Pancreas (tissue), 10 donors: ENCODE data around the gene USP6. TPM values are rescaled to one million over a fixed set of nuclear protein-coding genes. Genes with fewer than 3 reads are reported as not detected.
"Not testable (repeated sequence)": the region's sequence is repeated elsewhere in the genome, so short reads cannot be mapped to it uniquely, and the experiment has no call there.

Source experiments
- ATAC-seq, 4 donors: fragments of 200-7000 bp; cut with Tn5 transposase; one replicate each; pipeline versions ENCODE4 v1.8.0 to v1.9.1; 2020; ENCODE audit warnings: mild to moderate bottlenecking in 4 of 4, moderate library complexity in 4 of 4
- DNase-seq, 6 donors: peaks; one replicate each; pipeline ENCODE4 v3.0.0-alpha.2; 2020
- FAIRE-seq: peaks from 2 replicates; lab custom pipeline; 2012; peaks lifted over from hg19 to GRCh38; lab: Jason Lieb, UNC
- H3K27ac ChIP-seq, 4 donors: fragments of 200-600 bp; sonication (generic); 1 replicate in 3 of 4; 2 replicates in 1 of 4; pipeline versions ENCODE4 v1.5.0 to v1.8.0; 2020
- H3K27me3 ChIP-seq, 4 donors: fragments of 200-600 bp; one replicate each; pipeline ENCODE4 v1.8.0; 2021
- H3K36me3 ChIP-seq, 3 donors: fragments of 200-600 bp; sonication (generic) in 1 of 3; one replicate each; pipeline versions ENCODE4 v1.5.0 to v1.8.0; 2020 to 2021
- H3K4me1 ChIP-seq, 3 donors: fragments of 200-600 bp; one replicate each; pipeline ENCODE4 v1.8.0; 2021
- H3K4me3 ChIP-seq, 4 donors: fragments of 200-600 bp; sonication (generic) in 2 of 4; one replicate each; pipeline versions ENCODE4 v1.5.0 to v1.8.0; 2020 to 2021
- H3K9me3 ChIP-seq, 4 donors: fragments of 200-600 bp; one replicate each; pipeline ENCODE4 v1.8.0; 2021
- whole genome bisulfite sequencing, 2 donors: extraction: QIAGEN DNeasy Blood & Tissue Kit; methylation state at CpG; one replicate each; pipeline ENCODE4 v1.1.7; 2013; 5-methylcytosine and 5-hydroxymethylcytosine counted together
- intact Hi-C, 3 donors: fragments of 100-400 bp; cut with DNase I; formaldehyde crosslinking; loops; one replicate each; pipeline versions ENCODE4 v1.11.1 to v1.14.2; 2022
- polyA plus RNA-seq, 2 donors: library from polyadenylated mRNA; stranded (reverse); fragments of 200-250 nt; gene quantifications; one replicate each; pipeline ENCODE4 v1.2.3, GENCODE V29; 2013
- total RNA-seq, 6 donors: library from RNA; stranded (reverse); fragmentation: NEBNext Ultra II Directional in 4 of 6; extraction: Animal tissue kit (Norgen Biotek cat#: 25700) in 4 of 6; gene quantifications; one replicate each; pipeline versions ENCODE4 v1.2.1 to v1.2.4, GENCODE V29; 2021 to 2023
- TF ChIP-seq, protein P1 (sequence below), 4 donors: fragments of 200-600 bp; sonication (generic) in 3 of 4; IDR thresholded peaks; one replicate each; pipeline versions ENCODE4 v1.5.0 to v1.8.0; 2021; ENCODE audit warnings: antibody characterized with exemption in 4 of 4
- donor health status: healthy with polysubstance abuse.
- donor health status: DM: no; HTN: no; CAD: no; lungs with moderate emphysema.
- donor health status: DM: no; HTN: no; CAD: no.
- donor health status: control.
- donor health status: control.
- donor health status: Bipolar disorder and iron deficiency.
- donor health status: DM: yes; HTN: yes; CAD: no.
- donor health status: DM: no; HTN: no; CAD: no.
- donor health status: DM: no; HTN: no; CAD: no.
- donor health status: DM: yes; HTN: yes; CAD: no.

USP6 gene
- total and polyA plus RNA-seq, 8 donors, result 0.03 to 0.09 (median 0.05) TPM

DNA sequence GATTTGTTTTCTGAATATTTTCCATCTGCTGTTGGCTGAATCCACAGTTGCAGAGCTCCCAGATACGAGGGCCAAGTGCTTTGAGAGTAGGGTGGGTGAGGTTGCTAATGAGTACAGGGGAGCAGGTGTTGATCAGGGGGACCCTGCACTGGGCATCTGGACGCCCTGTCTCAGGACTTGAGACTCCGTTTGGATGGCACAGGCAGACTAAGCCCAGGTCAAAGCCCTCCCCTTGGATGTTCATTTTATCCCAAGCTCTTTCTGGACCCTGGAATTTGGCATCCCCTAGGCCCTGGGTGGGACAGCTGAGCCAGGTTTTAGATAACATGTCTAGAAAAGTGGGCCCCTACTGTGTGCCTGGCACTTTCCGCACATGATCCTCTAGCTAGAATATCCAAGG lies 12.1 kb downstream of the USP6 start:
- FAIRE-seq (no peak), ATAC-seq (no peak), DNase-seq (peak in 1 of 6 donors; percentile 9)
- Histone ChIP-seq H3K4me1 (no peaks in the 10 kb centered on the region), H3K9me3 (no peaks in the 10 kb centered on the region), H3K27me3 (no peaks in the 10 kb centered on the region), H3K4me3 (no peak overlapping the region), H3K36me3 (no peaks in the 10 kb centered on the region), H3K27ac (no peak overlapping the region)
- TF ChIP-seq, protein P1, sequence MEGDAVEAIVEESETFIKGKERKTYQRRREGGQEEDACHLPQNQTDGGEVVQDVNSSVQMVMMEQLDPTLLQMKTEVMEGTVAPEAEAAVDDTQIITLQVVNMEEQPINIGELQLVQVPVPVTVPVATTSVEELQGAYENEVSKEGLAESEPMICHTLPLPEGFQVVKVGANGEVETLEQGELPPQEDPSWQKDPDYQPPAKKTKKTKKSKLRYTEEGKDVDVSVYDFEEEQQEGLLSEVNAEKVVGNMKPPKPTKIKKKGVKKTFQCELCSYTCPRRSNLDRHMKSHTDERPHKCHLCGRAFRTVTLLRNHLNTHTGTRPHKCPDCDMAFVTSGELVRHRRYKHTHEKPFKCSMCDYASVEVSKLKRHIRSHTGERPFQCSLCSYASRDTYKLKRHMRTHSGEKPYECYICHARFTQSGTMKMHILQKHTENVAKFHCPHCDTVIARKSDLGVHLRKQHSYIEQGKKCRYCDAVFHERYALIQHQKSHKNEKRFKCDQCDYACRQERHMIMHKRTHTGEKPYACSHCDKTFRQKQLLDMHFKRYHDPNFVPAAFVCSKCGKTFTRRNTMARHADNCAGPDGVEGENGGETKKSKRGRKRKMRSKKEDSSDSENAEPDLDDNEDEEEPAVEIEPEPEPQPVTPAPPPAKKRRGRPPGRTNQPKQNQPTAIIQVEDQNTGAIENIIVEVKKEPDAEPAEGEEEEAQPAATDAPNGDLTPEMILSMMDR (IDR thresholded peaks at IDR 0.05), result no peak
- 62 to 63% methylated on average over 4 of the region's 4 CpGs for WGBS, 2 donors
- intact Hi-C loops, result no loop called here

DNA sequence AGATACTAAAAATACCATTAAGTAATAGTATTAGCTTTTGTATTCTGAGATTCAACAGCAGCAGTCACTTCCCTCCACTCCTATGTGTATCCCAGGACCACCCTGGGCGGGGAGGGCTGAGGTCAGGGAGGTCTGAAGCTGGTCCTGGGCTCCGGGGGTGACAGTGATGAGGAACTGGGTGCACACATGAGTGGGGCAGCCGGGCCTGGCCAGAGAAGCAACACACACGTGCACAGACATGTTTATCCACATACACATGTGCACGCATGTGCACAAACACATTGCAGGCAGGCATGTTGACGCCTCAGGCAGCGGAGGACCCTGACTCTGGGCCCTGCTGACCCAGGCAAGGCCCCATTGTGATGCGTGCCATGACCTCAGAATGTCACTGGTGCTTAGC lies 12.6 kb downstream of the USP6 start:
- H3K4me1 ChIP-seq, H3K4me3 ChIP-seq, intact Hi-C loops, H3K36me3 ChIP-seq, ATAC-seq, H3K9me3 ChIP-seq, H3K27ac ChIP-seq, H3K27me3 ChIP-seq, FAIRE-seq: not testable (repeated sequence)
- 69 to 84% methylated on average over 8 of the region's 8 CpGs for WGBS, 2 donors
- peak in 1 of 6 donors; percentile 27 for DNase-seq

DNA sequence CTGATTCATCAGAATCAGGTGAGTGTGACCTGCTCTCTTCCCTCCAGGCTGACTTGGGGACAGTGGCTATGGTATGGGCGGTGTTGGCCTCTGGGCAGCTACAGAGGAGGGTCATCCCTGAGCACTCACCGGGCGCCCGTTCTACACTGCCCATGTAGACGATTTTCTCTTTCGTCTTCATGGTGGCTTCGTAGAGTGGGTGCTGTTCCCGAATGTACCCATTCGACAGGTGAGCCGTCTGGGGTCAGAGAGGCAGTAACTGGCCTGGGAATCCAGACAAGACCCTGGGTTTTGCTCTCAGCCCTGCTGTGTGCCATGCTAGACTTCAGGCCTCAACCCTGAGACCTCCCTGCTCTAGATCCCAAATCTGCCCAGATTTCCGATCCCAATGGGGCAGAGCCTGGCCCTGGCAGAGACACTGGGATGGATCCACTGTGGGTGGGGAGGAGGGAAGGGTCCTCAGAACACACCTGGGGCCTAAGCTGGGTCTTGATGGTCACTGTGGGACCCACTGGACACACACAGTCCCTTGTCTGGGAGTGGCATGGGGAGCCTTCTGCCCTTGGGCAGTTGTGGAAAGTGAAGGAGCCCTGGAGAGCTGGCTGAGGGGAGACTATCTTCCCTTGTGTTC lies 13.2 kb downstream of the USP6 start:
- Histone ChIP-seq H3K27ac (no peak overlapping the region), H3K4me1 (no peaks in the 10 kb centered on the region), H3K4me3 (no peak overlapping the region), H3K36me3 (no peaks in the 10 kb centered on the region), H3K9me3 (no peaks in the 10 kb centered on the region), H3K27me3 (no peaks in the 10 kb centered on the region)
- no peak for ATAC-seq
- FAIRE-seq, result no peak
- peak in 1 of 6 donors; percentile 13 for DNase-seq
- intact Hi-C loops, result no loop called here
- 76 to 87% methylated on average over 11 of the region's 11 CpGs for WGBS, 2 donors
- TF ChIP-seq, protein P1 (IDR thresholded peaks at IDR 0.05), result no peak

DNA sequence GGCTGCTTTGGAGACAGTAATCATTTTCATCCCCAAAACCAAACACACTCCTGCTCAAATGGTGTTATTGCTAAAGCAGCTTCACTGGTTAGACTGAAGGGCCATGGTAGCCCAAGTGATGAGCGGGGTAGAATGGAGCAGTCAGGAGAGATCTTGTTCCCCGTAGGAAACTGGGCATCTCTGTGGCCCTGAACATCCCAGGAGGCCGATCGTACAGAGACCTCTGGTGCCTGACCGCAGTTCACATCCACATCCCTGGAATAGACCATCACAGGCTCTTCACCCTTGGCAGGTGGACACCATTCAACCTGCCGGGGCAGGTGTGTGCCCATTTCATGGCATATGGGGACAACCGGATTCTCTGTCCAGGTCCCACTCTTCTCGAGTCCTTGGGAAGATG lies 13.9 kb downstream of the USP6 start:
- H3K27me3 ChIP-seq, H3K9me3 ChIP-seq, H3K4me3 ChIP-seq, H3K27ac ChIP-seq, H3K36me3 ChIP-seq, H3K4me1 ChIP-seq, intact Hi-C loops, FAIRE-seq, ATAC-seq: not testable (repeated sequence)
- peak in 1 of 6 donors; percentile 20 for DNase-seq
- WGBS, 2 donors, result 68 to 80% methylated on average over 8 of the region's 8 CpGs

DNA sequence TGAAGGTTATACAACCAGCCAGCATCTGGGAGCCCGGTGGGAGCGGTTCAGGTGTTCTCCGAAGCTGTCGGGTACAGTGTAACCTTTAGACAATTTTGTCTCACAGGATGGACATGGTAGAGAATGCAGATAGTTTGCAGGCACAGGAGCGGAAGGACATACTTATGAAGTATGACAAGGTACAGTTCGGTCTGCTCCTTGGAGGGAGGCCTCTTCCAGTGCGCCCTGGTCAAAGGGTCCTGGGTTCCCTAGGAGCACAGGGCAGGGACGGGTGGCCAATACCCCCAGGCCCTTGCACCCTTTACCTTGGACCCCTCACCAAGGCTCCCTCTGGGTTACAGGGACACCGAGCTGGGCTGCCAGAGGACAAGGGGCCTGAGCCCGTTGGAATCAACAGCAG lies 14.4 kb downstream of the USP6 start:
- H3K27me3 ChIP-seq, H3K4me3 ChIP-seq, H3K9me3 ChIP-seq, H3K27ac ChIP-seq, intact Hi-C loops, DNase-seq, FAIRE-seq, ATAC-seq, H3K4me1 ChIP-seq, H3K36me3 ChIP-seq: not testable (repeated sequence)
- WGBS, 2 donors, result 80 to 84% methylated on average over 10 of the region's 10 CpGs

DNA sequence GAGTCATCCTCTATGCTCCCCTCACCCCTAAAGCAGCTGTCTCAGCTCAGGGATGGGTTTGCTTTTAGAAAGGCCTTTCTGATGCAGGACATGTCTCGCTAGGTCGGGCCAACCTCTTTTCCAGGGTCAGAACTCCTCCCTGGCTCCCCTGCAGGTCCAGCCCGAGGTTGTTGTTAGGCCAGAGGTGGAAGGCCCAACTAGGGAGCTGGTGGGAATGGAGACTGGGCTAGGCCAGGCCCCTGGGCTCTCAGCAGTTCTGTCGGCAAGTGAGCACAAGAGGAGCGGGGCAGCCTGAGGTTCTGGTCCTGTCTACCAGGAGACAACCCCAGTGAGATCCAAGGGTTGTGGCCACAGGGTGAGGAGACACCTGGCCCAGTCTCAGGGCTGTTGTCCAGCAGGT lies 14.9 kb downstream of the USP6 start:
- ATAC-seq, H3K27me3 ChIP-seq, H3K27ac ChIP-seq, FAIRE-seq, H3K9me3 ChIP-seq, DNase-seq, intact Hi-C loops, H3K4me1 ChIP-seq, H3K36me3 ChIP-seq, H3K4me3 ChIP-seq: not testable (repeated sequence)
- 66 to 85% methylated on average over 5 of the region's 5 CpGs for WGBS, 2 donors

DNA sequence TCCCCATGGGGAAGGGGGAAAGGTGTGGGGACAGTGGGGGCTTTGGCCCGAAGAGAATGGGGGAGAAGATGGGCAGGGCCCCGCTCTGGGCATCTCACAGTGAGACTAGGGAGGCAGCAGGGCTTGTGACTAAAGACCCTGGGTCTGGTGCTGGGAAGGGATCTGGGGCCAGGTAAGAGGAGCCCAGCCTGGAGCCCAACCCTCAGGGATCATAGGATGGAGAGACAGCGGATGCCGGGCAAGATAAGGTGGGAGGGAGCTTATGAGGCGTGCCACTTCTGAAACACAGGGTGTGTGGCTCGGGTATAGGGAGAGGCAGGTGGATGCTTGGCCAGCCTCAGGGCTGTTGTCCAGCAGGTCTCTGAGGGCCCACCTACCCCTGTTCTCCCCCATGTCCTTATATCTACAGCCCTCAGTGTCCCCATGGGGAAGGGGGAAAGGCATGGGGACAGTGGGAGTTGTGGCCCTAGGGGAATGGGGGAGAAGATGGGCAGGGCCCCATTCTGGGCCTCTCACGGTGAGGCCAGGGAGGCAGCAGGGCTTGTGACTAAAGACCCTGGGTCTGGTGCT lies 15.4 kb downstream of the USP6 start:
- Histone ChIP-seq H3K4me3 (no peak overlapping the region), H3K36me3 (no peaks in the 10 kb centered on the region), H3K27me3 (no peaks in the 10 kb centered on the region), H3K27ac (no peak overlapping the region), H3K9me3 (no peaks in the 10 kb centered on the region), H3K4me1 (no peaks in the 10 kb centered on the region)
- ATAC-seq (no peak), FAIRE-seq (no peak), DNase-seq (no peak)
- 78 to 88% methylated on average over 7 of the region's 7 CpGs for WGBS, 2 donors
- intact Hi-C loops, result no loop called here
- TF ChIP-seq, protein P1 (IDR thresholded peaks at IDR 0.05), result no peak

DNA sequence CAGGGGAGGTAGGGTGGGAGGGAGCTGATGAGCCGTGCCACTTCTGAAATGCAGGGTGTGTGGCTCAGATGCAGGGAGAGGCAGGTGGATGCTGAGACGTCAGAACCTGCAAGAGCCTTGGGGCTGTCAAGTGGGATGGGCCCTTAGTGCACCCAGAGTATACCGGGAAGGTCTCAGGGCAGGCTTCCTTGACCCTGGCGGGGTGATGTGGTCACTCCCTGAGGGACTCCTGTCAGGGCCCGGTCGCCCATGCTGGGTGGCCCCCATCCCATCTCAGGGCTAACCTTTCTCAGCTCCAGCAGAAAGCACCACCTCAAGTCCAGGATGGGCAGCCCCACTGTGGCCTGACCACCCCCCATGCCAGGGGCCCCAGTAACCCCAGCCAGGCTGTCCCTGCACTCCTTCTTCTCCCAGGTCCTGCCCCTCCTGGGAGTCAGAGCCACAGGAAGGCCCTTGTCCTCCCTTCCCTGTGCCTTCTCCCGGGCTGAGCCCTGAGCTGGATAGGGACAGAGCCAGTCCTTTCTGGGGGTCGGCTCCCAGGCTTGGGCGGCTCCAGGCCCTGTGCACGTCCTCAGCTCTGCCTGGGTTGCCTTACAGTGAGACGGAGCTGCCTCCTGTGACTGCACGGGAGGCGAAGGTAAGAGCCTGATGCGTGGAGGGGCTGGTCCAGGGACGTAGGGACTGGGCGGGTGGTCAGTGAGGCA lies 16.1 kb downstream of the USP6 start:
- WGBS, 2 donors, result 67 to 71% methylated on average over 16 of the region's 16 CpGs
- H3K9me3 ChIP-seq, H3K27me3 ChIP-seq, H3K27ac ChIP-seq, intact Hi-C loops, FAIRE-seq, ATAC-seq, H3K4me1 ChIP-seq, H3K36me3 ChIP-seq, H3K4me3 ChIP-seq: not testable (repeated sequence)
- DNase-seq, result peak in 2 of 6 donors; percentile 41 to 44

DNA sequence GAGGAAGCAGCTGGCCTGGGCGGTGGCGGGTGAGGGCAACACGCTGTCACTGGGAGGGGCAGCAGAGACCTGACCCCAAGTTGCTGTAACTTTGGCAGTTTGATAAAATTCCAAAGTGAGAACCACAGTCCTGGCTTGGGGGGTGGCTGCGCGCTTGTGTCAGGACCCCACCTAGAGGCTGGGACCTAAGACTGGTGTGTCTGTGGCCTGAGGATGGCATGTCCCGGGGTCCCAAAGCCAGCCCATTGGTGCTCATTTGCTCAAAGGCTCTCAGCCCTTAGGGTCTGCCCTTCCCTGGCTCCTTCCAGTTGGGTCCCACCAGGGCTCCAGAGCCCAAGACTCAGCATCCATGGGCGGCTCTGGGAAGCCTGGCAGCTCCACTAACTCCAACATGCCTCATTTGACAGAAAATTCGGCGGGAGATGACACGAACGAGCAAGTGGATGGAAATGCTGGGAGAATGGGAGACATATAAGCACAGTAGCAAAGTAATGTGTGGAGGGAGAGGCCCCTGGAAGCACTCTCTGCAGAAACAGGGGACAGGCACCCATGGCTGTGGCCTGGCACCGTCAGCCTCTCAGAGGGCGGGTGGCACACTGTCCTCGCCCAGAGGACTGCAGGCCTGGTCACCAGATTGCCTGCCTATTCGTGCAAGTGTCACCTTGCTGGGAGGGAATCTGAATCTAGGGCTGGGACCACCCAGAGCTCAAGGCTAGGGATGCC lies 16.8 kb downstream of the USP6 start:
- H3K27ac ChIP-seq, FAIRE-seq, H3K27me3 ChIP-seq, DNase-seq, H3K4me1 ChIP-seq, H3K36me3 ChIP-seq, intact Hi-C loops, H3K4me3 ChIP-seq, ATAC-seq, H3K9me3 ChIP-seq: not testable (repeated sequence)
- WGBS, 2 donors, result 85 to 86% methylated on average over 15 of the region's 15 CpGs
